GM08714 (cell line): ENCODE data around the gene HK1.
"Not testable (repeated sequence)": the region's sequence is repeated elsewhere in the genome, so short reads cannot be mapped to it uniquely, and the experiment has no call there.

Experiments
- H3K4me3 ChIP-seq: fragments of 200-500 bp; sonication (Bioruptor generic); 2 replicates; pipeline ENCODE4 v1.5.1; 2014; ENCODE audit warnings: mild to moderate bottlenecking, low read length, inconsistent platforms
- ZNF274 ChIP-seq: IDR thresholded peaks from 2 replicates; pipeline ENCODE4 v1.6.1; 2012; ENCODE audit warnings: mild to moderate bottlenecking, low read depth, low read length

HK1 gene

GRCh38 chr10:69312528-69312927, 34.2 kb downstream of the HK1 start:
- TF ChIP-seq ZNF274 = no peak
- no peak overlapping the region for H3K4me3 ChIP-seq

GRCh38 chr10:69315100-69315542, 36.8 kb downstream of the HK1 start:
- H3K4me3 ChIP-seq = no peak overlapping the region
- no peak for TF ChIP-seq ZNF274

GRCh38 chr10:69315610-69316312, 37.5 kb downstream of the HK1 start:
- no peak for TF ChIP-seq ZNF274
- no peak overlapping the region for H3K4me3 ChIP-seq

- H3K4me3 ChIP-seq = no peak overlapping the region
- TF ChIP-seq ZNF274 = no peak
These were observed 38.2 kb downstream of the HK1 start for GRCh38 chr10:69316313-69317059.

GRCh38 chr10:69317175-69317604, 38.9 kb downstream of the HK1 start:
- TF ChIP-seq ZNF274 = no peak
- H3K4me3 ChIP-seq = no peak overlapping the region

GRCh38 chr10:69317626-69318105, 39.4 kb downstream of the HK1 start:
- TF ChIP-seq ZNF274 = no peak

GRCh38 chr10:69318106-69318866, 40.0 kb downstream of the HK1 start:
- no peak for TF ChIP-seq ZNF274
- H3K4me3 ChIP-seq = peak overlapping the region; percentile 96; the same call in 1 of the 2 replicates

More at GRCh38 chr10:69317626-69318105, 39.4 kb downstream of the HK1 start:
- peak overlapping the region; percentile 96; the same call in 1 of the 2 replicates for H3K4me3 ChIP-seq

- peak overlapping the region; percentile 96 for H3K4me3 ChIP-seq
These were observed 40.8 kb downstream of the HK1 start for GRCh38 chr10:69318867-69319727.

GRCh38 chr10:69319841-69320316, 41.6 kb downstream of the HK1 start:
- no peak for TF ChIP-seq ZNF274
- H3K4me3 ChIP-seq = peak overlapping the region; percentile 96

More at GRCh38 chr10:69318867-69319727, 40.8 kb downstream of the HK1 start:
- TF ChIP-seq ZNF274 = no peak

GRCh38 chr10:69320521-69320920, 42.2 kb downstream of the HK1 start:
- H3K4me3 ChIP-seq = no peak overlapping the region; the same call in 1 of the 2 replicates
- no peak for TF ChIP-seq ZNF274

GRCh38 chr10:69321039-69321715, 42.9 kb downstream of the HK1 start:
- H3K4me3 ChIP-seq = no peak overlapping the region

GRCh38 chr10:69321865-69322264, 43.6 kb downstream of the HK1 start:
- H3K4me3 ChIP-seq = no peak overlapping the region
- no peak for TF ChIP-seq ZNF274

More at GRCh38 chr10:69321039-69321715, 42.9 kb downstream of the HK1 start:
- no peak for TF ChIP-seq ZNF274

- not testable (repeated sequence) for H3K4me3 ChIP-seq
These were observed 44.0 kb downstream of the HK1 start for GRCh38 chr10:69322346-69322745.
